Endodermal cell (in vitro differentiated cells): Measurements from ENCODE around the gene IPO5. TPM values are rescaled to one million over a fixed set of nuclear protein-coding genes. Genes with fewer than 3 reads are reported as not detected.

Experiments
- DNase-seq: peaks from one replicate; pipeline ENCODE4 v3.0.0-alpha.2; 2017
- H3K27ac ChIP-seq: 2 replicates; pipeline ENCODE4 v1.5.1; 2013; ENCODE audit warnings: mild to moderate bottlenecking, low read depth, low read length, moderate library complexity
- H3K27me3 ChIP-seq: 2 replicates; pipeline ENCODE4 v1.6.1; 2013; ENCODE audit warnings: mild to moderate bottlenecking, low read length, moderate library complexity; ENCODE audit not compliant: insufficient read depth, control insufficient read depth, poor library complexity, severe bottlenecking
- H3K36me3 ChIP-seq: 2 replicates; pipeline ENCODE4 v1.7.0; 2013; ENCODE audit warnings: mild to moderate bottlenecking, low read length, moderate library complexity; ENCODE audit not compliant: control insufficient read depth, insufficient read depth
- H3K4me1 ChIP-seq: one replicate; pipeline ENCODE4 v1.7.0; 2013; ENCODE audit warnings: low read length; ENCODE audit not compliant: control insufficient read depth, insufficient read depth
- H3K4me3 ChIP-seq: 2 replicates; pipeline ENCODE4 v1.5.1; 2013; ENCODE audit warnings: mild to moderate bottlenecking, low read length, moderate library complexity
- H3K9ac ChIP-seq: 2 replicates; pipeline ENCODE4 v1.6.1; 2013; ENCODE audit warnings: mild to moderate bottlenecking, low read length, moderate library complexity; ENCODE audit not compliant: poor library complexity, severe bottlenecking; ENCODE audit errors: extremely low read depth
- H3K9me3 ChIP-seq: 2 replicates; pipeline ENCODE4 v1.6.1; 2013; ENCODE audit warnings: mild to moderate bottlenecking, low read length, moderate library complexity; ENCODE audit not compliant: control insufficient read depth
- H3K27ac Mint-ChIP-seq: 2 replicates; pipeline ENCODE4 v1.8.0; 2020; ENCODE audit warnings: mixed read lengths
- H3K27me3 Mint-ChIP-seq: 2 replicates; pipeline ENCODE4 v1.8.0; 2021; ENCODE audit warnings: mild to moderate bottlenecking, mixed read lengths; ENCODE audit not compliant: insufficient read depth
- H3K36me3 Mint-ChIP-seq: 2 replicates; pipeline ENCODE4 v1.8.0; 2020; ENCODE audit warnings: low read depth, mixed read lengths
- H3K4me1 Mint-ChIP-seq: 2 replicates; pipeline ENCODE4 v1.8.0; 2020; ENCODE audit warnings: mixed read lengths
- H3K4me3 Mint-ChIP-seq: 2 replicates; pipeline ENCODE4 v1.8.0; 2020; ENCODE audit warnings: mild to moderate bottlenecking, moderate library complexity, mixed read lengths
- H3K9me3 Mint-ChIP-seq: 2 replicates; pipeline ENCODE4 v1.8.0; 2020; ENCODE audit warnings: mild to moderate bottlenecking, mixed read lengths
- WGBS, 2 experiments: methylation state at CpG; one replicate each; pipeline versions ENCODE4 v1.1.5 to v1.1.7; 2013; ENCODE audit warnings: missing lambda C conversion rate in 2 of 2, mixed read lengths in 1 of 2; ENCODE audit not compliant: insufficient coverage in 1 of 2, insufficient read length in 1 of 2; 5-methylcytosine and 5-hydroxymethylcytosine counted together
- total RNA-seq, 2 donors: library from RNA; stranded (reverse); fragmentation: NEBNext Ultra II Directional in 1 of 2; extraction: Animal tissue kit (Norgen Biotek cat#: 25700) in 1 of 2; gene quantifications; 2 replicates in 1 of 2; 3 replicates in 1 of 2; pipeline ENCODE4 v1.2.1, GENCODE V29; 2021
- TF ChIP-seq, protein P1 (sequence below): fragments of 200-600 bp; sonication (generic); conservative IDR thresholded peaks from 2 replicates; pipeline ENCODE4 v1.5.0; 2021; ENCODE audit warnings: antibody characterized with exemption, mild to moderate bottlenecking

IPO5 gene
- total RNA-seq, 2 donors from 2014 or later: 259 to 280 TPM

DNA sequence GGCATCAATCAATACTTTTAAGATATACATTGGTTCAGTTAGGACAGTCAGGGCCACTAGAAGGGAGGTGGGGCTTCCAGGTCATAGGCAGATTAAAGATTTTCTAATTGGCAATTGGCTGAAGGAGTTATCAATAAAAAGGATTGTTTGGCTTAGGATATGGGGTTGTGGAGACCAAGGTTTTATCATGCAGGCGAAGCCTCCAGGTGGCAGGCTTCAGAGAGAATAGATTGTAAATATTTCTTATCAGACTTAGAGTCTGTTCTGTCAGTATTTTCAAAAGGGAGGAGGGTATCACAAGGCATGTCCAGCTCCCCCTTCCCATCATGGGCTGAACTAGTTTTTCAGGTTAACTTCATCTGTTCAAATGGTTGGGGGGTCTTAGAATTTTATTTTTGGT lies 112.0 kb downstream of the IPO5 start:
- Histone ChIP-seq H3K9ac (no peak overlapping the region), H3K4me3 (no peak overlapping the region), H3K27me3 (no peaks in the 10 kb centered on the region), H3K4me1 (no peaks in the 10 kb centered on the region), H3K27ac (no peak overlapping the region), H3K9me3 (peaks cover 6% of the 10 kb centered on the region), H3K36me3 (no peaks in the 10 kb centered on the region)
- Mint-ChIP-seq H3K27me3 (no peaks in the 10 kb centered on the region), H3K9me3 (peaks cover 11% of the 10 kb centered on the region), H3K4me1 (peaks cover 36% of the 10 kb centered on the region), H3K4me3 (no peak overlapping the region), H3K27ac (no peak overlapping the region), H3K36me3 (no peaks in the 10 kb centered on the region)
- TF ChIP-seq, protein P1, sequence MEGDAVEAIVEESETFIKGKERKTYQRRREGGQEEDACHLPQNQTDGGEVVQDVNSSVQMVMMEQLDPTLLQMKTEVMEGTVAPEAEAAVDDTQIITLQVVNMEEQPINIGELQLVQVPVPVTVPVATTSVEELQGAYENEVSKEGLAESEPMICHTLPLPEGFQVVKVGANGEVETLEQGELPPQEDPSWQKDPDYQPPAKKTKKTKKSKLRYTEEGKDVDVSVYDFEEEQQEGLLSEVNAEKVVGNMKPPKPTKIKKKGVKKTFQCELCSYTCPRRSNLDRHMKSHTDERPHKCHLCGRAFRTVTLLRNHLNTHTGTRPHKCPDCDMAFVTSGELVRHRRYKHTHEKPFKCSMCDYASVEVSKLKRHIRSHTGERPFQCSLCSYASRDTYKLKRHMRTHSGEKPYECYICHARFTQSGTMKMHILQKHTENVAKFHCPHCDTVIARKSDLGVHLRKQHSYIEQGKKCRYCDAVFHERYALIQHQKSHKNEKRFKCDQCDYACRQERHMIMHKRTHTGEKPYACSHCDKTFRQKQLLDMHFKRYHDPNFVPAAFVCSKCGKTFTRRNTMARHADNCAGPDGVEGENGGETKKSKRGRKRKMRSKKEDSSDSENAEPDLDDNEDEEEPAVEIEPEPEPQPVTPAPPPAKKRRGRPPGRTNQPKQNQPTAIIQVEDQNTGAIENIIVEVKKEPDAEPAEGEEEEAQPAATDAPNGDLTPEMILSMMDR: peak; percentile 43
- no peak for DNase-seq
- WGBS, 2 experiments: 81 to 100% methylated on average over 1 of the region's 1 CpG

- no peak overlapping the region for H3K4me3 ChIP-seq
- no peak overlapping the region for H3K9ac ChIP-seq
- H3K9me3 Mint-ChIP-seq: peaks cover 11% of the 10 kb centered on the region
- H3K27ac ChIP-seq: no peak overlapping the region
- H3K4me1 Mint-ChIP-seq: peaks cover 25% of the 10 kb centered on the region
- no peaks in the 10 kb centered on the region for H3K27me3 ChIP-seq
- peak overlapping the region; percentile 0 for H3K27ac Mint-ChIP-seq
- 77 to 89% methylated on average over 3 to 4 of the region's 4 CpGs for WGBS, 2 experiments
- peaks cover 6% of the 10 kb centered on the region for H3K9me3 ChIP-seq
- H3K4me3 Mint-ChIP-seq: no peak overlapping the region
- H3K4me1 ChIP-seq: no peaks in the 10 kb centered on the region
- no peaks in the 10 kb centered on the region for H3K27me3 Mint-ChIP-seq
- DNase-seq: no peak
- H3K36me3 Mint-ChIP-seq: no peaks in the 10 kb centered on the region
- TF ChIP-seq, protein P1: no peak
- no peaks in the 10 kb centered on the region for H3K36me3 ChIP-seq
Observed at GRCh38 chr13:98066636-98067035, 113.2 kb downstream of the IPO5 start.

- H3K27me3 Mint-ChIP-seq: no peaks in the 10 kb centered on the region
- Histone ChIP-seq H3K4me1 (no peaks in the 10 kb centered on the region), H3K27ac (no peak overlapping the region), H3K36me3 (no peaks in the 10 kb centered on the region), H3K9ac (no peak overlapping the region), H3K9me3 (peaks cover 6% of the 10 kb centered on the region), H3K4me3 (no peak overlapping the region), H3K27me3 (no peaks in the 10 kb centered on the region)
- peaks cover 8% of the 10 kb centered on the region for H3K9me3 Mint-ChIP-seq
- no peak for DNase-seq
- H3K36me3 Mint-ChIP-seq: no peaks in the 10 kb centered on the region
- no peak overlapping the region for H3K27ac Mint-ChIP-seq
- 73 to 84% methylated on average over 9 of the region's 9 CpGs for WGBS, 2 experiments
- no peak overlapping the region for H3K4me3 Mint-ChIP-seq
- peaks cover 16% of the 10 kb centered on the region for H3K4me1 Mint-ChIP-seq
- TF ChIP-seq, protein P1: no peak
Observed at GRCh38 chr13:98068521-98068920, 115.0 kb downstream of the IPO5 start.
